Fibroblast of lung (primary cell): ENCODE results near the gene NEURL1B. TPM values are rescaled to one million over a fixed set of nuclear protein-coding genes. Genes with fewer than 3 reads are reported as not detected.

ENCODE experiments used
- DNase-seq, 2 donors: peaks; one replicate each; pipeline versions ENCODE4 v3.0.0 to v3.0.0-alpha.2; 2010; ENCODE audit warnings: low read depth in 2 of 2
- H2AFZ ChIP-seq: 2 replicates; pipeline ENCODE4 v1.5.1; 2012; ENCODE audit warnings: low read length, control low read depth, inconsistent platforms
- H3K27ac ChIP-seq: 2 replicates; pipeline ENCODE4 v1.5.1; 2011; ENCODE audit warnings: low read length, control low read depth; ENCODE audit not compliant: insufficient read depth
- H3K27me3 ChIP-seq: 2 replicates; pipeline ENCODE4 v1.5.1; 2011; ENCODE audit warnings: mild to moderate bottlenecking, low read length; ENCODE audit not compliant: control insufficient read depth, insufficient read depth
- H3K36me3 ChIP-seq: 2 replicates; pipeline ENCODE4 v1.5.1; 2011; ENCODE audit warnings: low read length; ENCODE audit not compliant: control insufficient read depth, insufficient read depth
- H3K4me1 ChIP-seq: 2 replicates; pipeline ENCODE4 v1.5.1; 2011; ENCODE audit warnings: low read length; ENCODE audit not compliant: control insufficient read depth, insufficient read depth; ENCODE audit errors: extremely low read depth
- H3K4me2 ChIP-seq: 2 replicates; pipeline ENCODE4 v1.5.1; 2011; ENCODE audit warnings: low read length, control low read depth; ENCODE audit not compliant: insufficient read depth; ENCODE audit errors: extremely low read depth
- H3K4me3 ChIP-seq, 4 experiments: fragments of 200-600 bp in 1 of 4; sonication (generic) in 1 of 4; replicated peaks in 1 of 4; 2 replicates each; pipeline ENCODE4 v1.5.1; 2011 to 2016; ENCODE audit warnings: low read length in 4 of 4, low read depth in 3 of 4, mild to moderate bottlenecking in 3 of 4, control low read depth in 2 of 4, inconsistent platforms in 1 of 4, mixed read lengths in 1 of 4; ENCODE audit not compliant: insufficient read depth in 1 of 4; ENCODE audit errors: control extremely low read depth in 1 of 4
- H3K79me2 ChIP-seq: 2 replicates; pipeline ENCODE4 v1.5.1; 2012; ENCODE audit warnings: mild to moderate bottlenecking, low read length, inconsistent platforms; ENCODE audit not compliant: control insufficient read depth, insufficient read depth
- H3K9ac ChIP-seq: 2 replicates; pipeline ENCODE4 v1.5.1; 2011; ENCODE audit warnings: mild to moderate bottlenecking, low read length, control low read depth; ENCODE audit not compliant: insufficient read depth
- H3K9me3 ChIP-seq: 2 replicates; pipeline ENCODE4 v1.5.1; 2012; ENCODE audit warnings: low read depth, low read length; ENCODE audit not compliant: control insufficient read depth, insufficient read depth
- H4K20me1 ChIP-seq: 2 replicates; pipeline ENCODE4 v1.5.1; 2011; ENCODE audit warnings: low read length; ENCODE audit not compliant: control insufficient read depth, insufficient read depth; ENCODE audit errors: extremely low read depth
- CTCF ChIP-seq, 2 donors: IDR thresholded peaks in 1 of 2; conservative IDR thresholded peaks in 1 of 2; 1 replicate in 1 of 2; 2 replicates in 1 of 2; pipeline ENCODE4 v1.5.1; 2011 to 2012; ENCODE audit warnings: low read length in 2 of 2, control low read depth in 1 of 2, inconsistent platforms in 1 of 2, low read depth in 1 of 2, mild to moderate bottlenecking in 1 of 2
- EZH2 ChIP-seq: IDR thresholded peaks from 2 replicates; pipeline ENCODE4 v1.5.1; 2012; ENCODE audit warnings: low read length, control low read depth, mild to moderate bottlenecking; ENCODE audit errors: missing control alignments
- polyA plus RNA-seq, 2 donors: library from polyadenylated mRNA; depleted of rRNA in 1 of 2; stranded (reverse) in 1 of 2; unstranded in 1 of 2; fragments of >200 nt; gene quantifications; 2 replicates each; pipeline ENCODE4 v1.2.1, GENCODE V29; 2011 to 2012; ENCODE audit warnings: missing spikeins in 1 of 2
- total RNA-seq: library from RNA; depleted of rRNA; stranded (reverse); fragments of >200 nt; gene quantifications from 2 replicates; pipeline ENCODE4 v1.2.1, GENCODE V29; 2014

NEURL1B gene
- total and polyA plus RNA-seq, 2 donors (not counting 1 experiment from before 2014, with no cell fraction given), result 5.0 to 6.1 TPM

- TF ChIP-seq EZH2, result no peak
- peak; percentile 82 to 91 for TF ChIP-seq CTCF (conservative IDR thresholded peaks at IDR 0.05 in 1 of 2, IDR thresholded peaks at IDR 0.05 in 1 of 2; ENCODE audit: low read depth in 1 of 2, low read length in 2 of 2)
- Histone ChIP-seq H3K27ac (peak overlapping the region; percentile 69), H3K9ac (peak overlapping the region; percentile 60), H4K20me1 (no peaks in the 10 kb centered on the region), H3K4me1 (peaks cover 2% of the 10 kb centered on the region), H3K9me3 (no peaks in the 10 kb centered on the region), H3K36me3 (no peaks in the 10 kb centered on the region), H3K4me3 (peak overlapping the region in 1 of 4 experiments; percentile 5), H2AFZ (peak overlapping the region; percentile 60), H3K27me3 (no peaks in the 10 kb centered on the region), H3K79me2 (no peaks in the 10 kb centered on the region), H3K4me2 (peak overlapping the region; percentile 23)
- peak; percentile 68 to 83 for DNase-seq
These were observed 75.8 kb downstream of the NEURL1B start for GRCh38 chr5:172716796-172717313.

DNA sequence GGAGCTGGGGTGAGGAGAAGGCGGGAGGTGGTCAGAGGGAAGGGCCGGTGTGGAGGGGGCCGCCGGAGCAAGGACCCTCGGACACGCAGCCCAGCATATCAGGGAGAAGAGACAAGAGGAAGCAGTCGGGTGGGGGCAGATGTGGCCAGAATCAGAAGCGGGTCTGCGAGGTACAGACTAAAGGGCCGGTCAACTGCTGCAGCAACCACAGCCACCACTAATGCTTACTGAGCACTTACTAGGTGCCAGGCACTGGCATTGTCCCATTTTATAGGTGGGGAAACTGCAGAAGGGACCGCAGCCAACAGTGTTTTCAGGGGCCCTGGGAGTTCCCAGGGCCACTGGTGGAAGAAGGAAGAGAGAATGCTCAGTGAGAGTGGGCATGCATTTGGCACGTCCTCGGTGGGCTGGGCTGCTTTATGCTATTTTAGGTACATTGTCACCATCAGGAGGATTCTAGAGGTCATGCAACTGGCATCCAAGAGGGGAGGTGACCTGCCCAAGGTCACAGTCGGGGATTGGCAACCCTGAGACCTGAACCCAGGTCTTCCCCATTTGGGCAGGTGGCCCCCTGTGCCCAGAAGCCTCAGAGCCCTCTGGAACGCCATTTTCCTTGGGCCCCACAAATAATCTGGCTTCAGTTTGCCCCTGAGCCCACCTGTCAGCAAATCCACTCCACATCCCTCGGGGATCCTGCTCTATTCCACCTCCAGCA is 76.6 kb downstream of the NEURL1B start:
- Histone ChIP-seq H3K27me3 (no peaks in the 10 kb centered on the region), H2AFZ (no peak overlapping the region), H3K27ac (peak overlapping the region; percentile 69), H4K20me1 (no peaks in the 10 kb centered on the region), H3K4me2 (peak overlapping the region; percentile 23), H3K79me2 (no peaks in the 10 kb centered on the region), H3K9ac (peak overlapping the region; percentile 60), H3K4me3 (no peak overlapping the region), H3K4me1 (peaks cover 2% of the 10 kb centered on the region), H3K36me3 (no peaks in the 10 kb centered on the region), H3K9me3 (no peaks in the 10 kb centered on the region)
- DNase-seq, result no peak
- no peak for TF ChIP-seq CTCF (conservative IDR thresholded peaks at IDR 0.05 in 1 of 2, IDR thresholded peaks at IDR 0.05 in 1 of 2; ENCODE audit: low read depth in 1 of 2, low read length in 2 of 2)
- TF ChIP-seq EZH2, result no peak

DNA sequence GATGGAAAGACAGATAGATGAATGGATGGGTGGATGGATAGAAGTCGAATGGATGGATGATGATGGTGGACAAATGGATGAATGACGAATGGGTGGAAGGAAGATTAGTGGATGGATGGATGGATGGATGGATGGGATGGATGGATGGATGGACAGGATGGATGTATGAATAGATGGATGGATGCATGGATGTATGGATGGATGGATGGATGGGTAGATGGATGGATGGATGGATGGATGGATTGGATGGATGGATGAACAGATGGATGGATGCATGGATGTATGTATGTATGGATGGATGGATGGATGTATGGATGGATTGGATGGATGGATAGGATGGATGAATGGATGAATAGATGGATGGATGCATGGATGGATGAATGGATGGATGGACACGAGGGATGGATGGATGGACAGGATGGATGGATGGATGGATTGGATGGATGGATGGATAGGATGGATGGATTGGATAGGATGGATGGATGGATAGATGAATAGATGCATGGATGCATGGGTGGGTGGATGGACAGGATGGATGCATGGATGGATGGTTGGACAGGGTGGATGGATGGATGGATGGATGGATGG is 77.6 kb downstream of the NEURL1B start:
- Histone ChIP-seq H3K27me3 (no peaks in the 10 kb centered on the region), H3K9me3 (no peaks in the 10 kb centered on the region), H3K4me3 (no peak overlapping the region), H3K27ac (no peak overlapping the region), H3K9ac (no peak overlapping the region), H3K4me1 (no peaks in the 10 kb centered on the region), H3K4me2 (no peak overlapping the region), H3K36me3 (no peaks in the 10 kb centered on the region), H3K79me2 (no peaks in the 10 kb centered on the region), H2AFZ (no peak overlapping the region), H4K20me1 (no peaks in the 10 kb centered on the region)
- DNase-seq, result no peak
- TF ChIP-seq EZH2 (no peak), CTCF (conservative IDR thresholded peaks at IDR 0.05 in 1 of 2, IDR thresholded peaks at IDR 0.05 in 1 of 2; ENCODE audit: low read depth in 1 of 2, low read length in 2 of 2) (no peak)
